ENCODE measurements around the gene FGF12.

Gene FGF12

GRCh38 chr3:192331749-192332385 lies 395.5 kb downstream of the FGF12 start:
- no peak for DNase-seq

GRCh38 chr3:192326656-192327055 lies 400.7 kb downstream of the FGF12 start:
- DNase-seq, result no peak

- no peak for DNase-seq
Observed at GRCh38 chr3:192317564-192317963, 409.8 kb downstream of the FGF12 start.

GRCh38 chr3:192313605-192314004 lies 413.7 kb downstream of the FGF12 start:
- no peak for DNase-seq

- no peak for DNase-seq
Observed at GRCh38 chr3:192307631-192308030, 419.7 kb downstream of the FGF12 start.

- no peak for DNase-seq
Observed at GRCh38 chr3:192303235-192303634, 424.1 kb downstream of the FGF12 start.

- no peak for DNase-seq
Observed at GRCh38 chr3:192302721-192303120, 424.6 kb downstream of the FGF12 start.

- DNase-seq, result no peak
Observed at GRCh38 chr3:192299921-192300320, 427.4 kb downstream of the FGF12 start.

- no peak for DNase-seq
Observed at GRCh38 chr3:192296845-192297244, 430.5 kb downstream of the FGF12 start.

GRCh38 chr3:192284443-192285072 lies 442.8 kb downstream of the FGF12 start:
- no peak for DNase-seq

- DNase-seq, result no peak
Observed at GRCh38 chr3:192281207-192281880, 446.0 kb downstream of the FGF12 start.

GRCh38 chr3:192279664-192280063 lies 447.7 kb downstream of the FGF12 start:
- no peak for DNase-seq

GRCh38 chr3:192277477-192277876 lies 449.9 kb downstream of the FGF12 start:
- DNase-seq, result no peak

- no peak for DNase-seq
Observed at GRCh38 chr3:192275741-192276355, 451.5 kb downstream of the FGF12 start.

- no peak for DNase-seq
Observed at GRCh38 chr3:192273697-192274010, 453.7 kb downstream of the FGF12 start.

- DNase-seq, result no peak
Observed at GRCh38 chr3:192273001-192273696, 454.2 kb downstream of the FGF12 start.

GRCh38 chr3:192262001-192262400 lies 465.3 kb downstream of the FGF12 start:
- DNase-seq, result no peak

- DNase-seq, result no peak
Observed at GRCh38 chr3:192261135-192261534, 466.2 kb downstream of the FGF12 start.

- no peak for DNase-seq
Observed at GRCh38 chr3:192260116-192261010, 467.0 kb downstream of the FGF12 start.

GRCh38 chr3:192259661-192260060 lies 467.7 kb downstream of the FGF12 start:
- DNase-seq, result no peak

GRCh38 chr3:192258721-192259120 lies 468.6 kb downstream of the FGF12 start:
- no peak for DNase-seq

- DNase-seq, result no peak
Observed at GRCh38 chr3:192255839-192256238, 471.5 kb downstream of the FGF12 start.
